Stimulated activated CD8-positive, alpha-beta memory T cell treated with anti-CD3 and anti-CD28 coated beads, Interleukin-4, amount 100 ng/mL, for 48 hours (primary cell): ENCODE results near the gene JAKMIP1.

Experiments
- DNase-seq: peaks from one replicate; pipeline ENCODE4 v3.0.0-alpha.2; 2020

JAKMIP1 gene

DNA sequence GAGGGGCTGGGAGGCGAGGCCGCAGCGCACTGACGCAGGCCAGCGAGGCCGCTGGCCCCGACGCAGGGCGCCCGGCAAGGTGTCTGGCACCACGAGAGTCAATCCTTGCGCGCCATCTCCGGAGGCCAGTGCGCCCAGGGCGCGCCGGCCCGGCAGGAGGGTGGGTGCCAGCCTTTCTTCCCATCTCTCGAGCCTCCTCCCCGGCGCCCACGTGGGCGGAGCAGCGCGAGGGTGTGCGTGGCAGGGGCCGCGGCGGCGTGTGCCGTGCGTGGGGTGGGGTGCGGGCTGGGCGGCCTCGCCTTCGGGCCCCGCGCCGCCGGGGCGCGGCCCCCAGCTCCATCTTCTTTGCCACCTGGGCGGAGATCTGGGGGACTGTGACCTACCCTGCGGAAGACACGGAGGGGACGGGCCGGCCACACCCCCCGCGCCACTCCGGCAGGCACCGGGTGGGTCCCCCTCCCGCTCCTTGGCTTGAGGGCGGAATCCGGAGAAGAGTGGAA lies 877 bp downstream of the JAKMIP1 start:
- DNase-seq: peak; percentile 54

DNA sequence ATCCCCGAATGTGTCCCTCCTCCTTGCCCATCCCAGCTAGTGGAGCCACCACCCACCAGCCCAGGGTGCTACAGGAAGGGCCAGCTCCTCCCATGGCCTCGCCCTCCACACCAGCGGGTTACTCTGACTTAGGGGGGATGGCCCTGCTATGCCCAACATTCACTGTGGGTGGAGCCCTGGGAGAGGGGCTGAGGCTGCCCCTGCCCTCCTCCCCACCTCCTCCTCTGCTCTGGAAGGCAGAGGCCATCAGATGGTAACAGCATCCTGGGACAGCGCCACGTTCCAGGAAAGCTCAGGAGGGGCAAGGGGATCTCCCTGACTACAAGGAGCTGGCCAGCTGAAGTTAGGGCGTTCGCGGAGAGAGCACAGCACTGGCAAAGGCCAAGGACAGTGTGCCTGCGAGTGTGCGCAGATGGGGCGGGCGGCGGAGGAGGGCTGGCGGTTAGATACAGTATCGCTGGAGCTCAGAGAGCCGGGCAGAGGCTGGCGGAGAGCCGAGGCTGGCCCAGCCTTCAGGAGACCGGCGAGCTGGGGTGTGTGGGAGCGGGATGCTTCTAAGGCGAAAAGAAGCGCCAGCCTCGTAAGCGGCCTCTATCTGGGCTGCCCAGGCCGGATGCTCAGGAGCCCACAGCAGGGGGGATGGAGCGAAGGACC lies 1.5 kb downstream of the JAKMIP1 start:
- peak; percentile 60 for DNase-seq

DNA sequence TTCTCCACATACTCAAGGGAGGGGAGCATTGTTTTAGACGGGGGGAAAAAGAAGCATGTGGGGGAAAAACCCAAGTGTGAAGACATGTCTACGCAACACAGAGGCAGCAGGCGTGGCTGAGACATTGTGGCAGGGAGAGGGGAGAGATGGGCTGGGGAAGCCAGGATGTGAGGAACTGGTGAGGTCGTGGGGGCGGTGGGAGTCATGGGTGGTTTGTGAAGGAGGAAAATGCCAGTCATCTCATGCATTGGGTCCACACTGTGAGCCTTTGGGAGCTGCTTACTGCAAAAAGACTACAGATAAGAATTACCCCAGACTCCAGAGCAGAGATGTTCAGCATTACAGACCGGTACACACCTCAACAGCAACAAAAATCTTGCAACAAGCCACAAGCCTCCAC lies 2.1 kb downstream of the JAKMIP1 start:
- peak; percentile 86 for DNase-seq

GRCh38 chr4:6197433-6198174 lies 2.7 kb downstream of the JAKMIP1 start:
- no peak for DNase-seq

DNA sequence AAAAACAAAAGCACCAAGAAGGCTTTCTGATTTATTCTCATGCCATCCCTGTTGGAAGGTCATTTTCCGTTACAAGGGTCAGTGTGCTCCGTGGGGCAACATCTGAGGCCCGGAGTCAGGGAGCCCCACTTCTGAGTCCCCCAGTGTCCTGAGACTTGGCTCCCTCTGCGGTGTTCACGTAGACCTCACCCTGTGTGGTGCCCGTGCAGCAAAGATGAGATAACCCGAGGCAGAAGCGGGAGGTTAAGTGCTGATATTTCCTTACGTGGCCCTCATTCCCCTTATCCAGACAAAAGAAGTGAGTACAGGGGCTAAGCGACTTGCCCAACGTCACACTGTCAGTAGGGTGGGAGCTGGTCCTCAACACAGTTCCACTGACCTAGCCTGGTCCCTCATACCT lies 3.5 kb downstream of the JAKMIP1 start:
- no peak for DNase-seq

- DNase-seq: no peak
Measured at GRCh38 chr4:6196324-6196723, 4.0 kb downstream of the JAKMIP1 start.

GRCh38 chr4:6195602-6196319 lies 4.6 kb downstream of the JAKMIP1 start:
- no peak for DNase-seq

- no peak for DNase-seq
Measured at GRCh38 chr4:6194458-6195195, 5.7 kb downstream of the JAKMIP1 start.

DNA sequence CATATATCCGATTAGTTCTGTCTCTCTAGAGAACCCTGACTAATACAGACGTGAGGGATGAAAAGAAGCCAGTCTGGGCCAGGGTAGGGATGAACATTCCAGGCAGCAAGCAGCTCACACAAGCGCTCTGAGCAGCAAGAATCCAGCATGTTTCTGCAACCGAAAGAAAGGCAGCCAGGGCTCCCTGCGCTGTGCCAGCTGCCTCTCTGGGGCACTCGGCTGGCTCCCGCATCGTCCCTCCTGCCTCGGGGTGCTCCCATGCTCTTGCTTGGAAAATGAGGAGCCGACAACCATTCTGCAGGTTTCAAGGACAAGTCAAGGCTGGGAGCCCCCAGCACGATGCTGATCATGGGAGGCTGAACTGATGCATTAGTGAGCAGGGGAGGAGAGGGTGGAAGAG lies 7.0 kb downstream of the JAKMIP1 start:
- DNase-seq: no peak

DNA sequence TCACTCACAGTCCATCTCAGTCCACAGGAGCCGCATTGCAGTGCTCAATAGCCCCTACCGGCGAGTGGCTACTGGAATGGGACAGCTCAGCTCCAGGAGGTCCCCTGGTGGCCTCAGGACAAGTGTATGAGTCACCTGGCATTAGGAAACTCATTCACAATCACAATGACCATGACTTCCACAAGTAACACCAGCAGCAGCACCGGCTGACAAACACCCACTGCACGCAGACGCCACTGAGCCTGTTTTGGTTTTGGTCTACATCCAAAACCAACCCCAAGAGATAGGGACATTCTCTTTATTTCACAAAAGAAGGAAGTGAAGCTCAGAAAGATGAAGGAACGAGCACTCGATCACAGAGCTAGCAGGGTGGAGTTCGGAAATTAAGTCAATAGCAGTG lies 8.1 kb downstream of the JAKMIP1 start:
- no peak for DNase-seq

- DNase-seq: no peak
Measured at GRCh38 chr4:6191448-6192130, 8.8 kb downstream of the JAKMIP1 start.

- no peak for DNase-seq
Measured at GRCh38 chr4:6190486-6190885, 9.9 kb downstream of the JAKMIP1 start.

- no peak for DNase-seq
Measured at GRCh38 chr4:6189511-6189910, 10.8 kb downstream of the JAKMIP1 start.

- no peak for DNase-seq
Measured at GRCh38 chr4:6188687-6189305, 11.6 kb downstream of the JAKMIP1 start.

GRCh38 chr4:6184169-6184568 lies 16.2 kb downstream of the JAKMIP1 start:
- DNase-seq: no peak

DNA sequence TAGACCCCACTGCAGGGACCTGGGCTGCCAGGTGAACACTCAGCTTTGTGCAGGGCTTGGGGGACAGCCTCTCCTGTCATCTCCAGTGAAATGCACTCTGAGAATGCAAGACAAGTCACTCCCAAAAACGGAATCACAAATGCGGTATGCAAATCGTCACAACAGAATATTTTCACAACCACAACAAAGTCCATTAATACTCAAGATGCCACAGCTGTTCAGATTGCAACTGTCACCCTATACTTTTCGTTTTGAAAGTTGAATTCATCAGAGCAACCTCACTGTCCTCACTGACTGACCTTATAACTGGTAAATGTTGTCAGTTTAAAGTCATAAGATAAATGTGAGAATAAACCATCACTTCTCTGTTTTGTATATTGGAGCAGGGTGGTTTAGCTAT lies 16.6 kb downstream of the JAKMIP1 start:
- no peak for DNase-seq

DNA sequence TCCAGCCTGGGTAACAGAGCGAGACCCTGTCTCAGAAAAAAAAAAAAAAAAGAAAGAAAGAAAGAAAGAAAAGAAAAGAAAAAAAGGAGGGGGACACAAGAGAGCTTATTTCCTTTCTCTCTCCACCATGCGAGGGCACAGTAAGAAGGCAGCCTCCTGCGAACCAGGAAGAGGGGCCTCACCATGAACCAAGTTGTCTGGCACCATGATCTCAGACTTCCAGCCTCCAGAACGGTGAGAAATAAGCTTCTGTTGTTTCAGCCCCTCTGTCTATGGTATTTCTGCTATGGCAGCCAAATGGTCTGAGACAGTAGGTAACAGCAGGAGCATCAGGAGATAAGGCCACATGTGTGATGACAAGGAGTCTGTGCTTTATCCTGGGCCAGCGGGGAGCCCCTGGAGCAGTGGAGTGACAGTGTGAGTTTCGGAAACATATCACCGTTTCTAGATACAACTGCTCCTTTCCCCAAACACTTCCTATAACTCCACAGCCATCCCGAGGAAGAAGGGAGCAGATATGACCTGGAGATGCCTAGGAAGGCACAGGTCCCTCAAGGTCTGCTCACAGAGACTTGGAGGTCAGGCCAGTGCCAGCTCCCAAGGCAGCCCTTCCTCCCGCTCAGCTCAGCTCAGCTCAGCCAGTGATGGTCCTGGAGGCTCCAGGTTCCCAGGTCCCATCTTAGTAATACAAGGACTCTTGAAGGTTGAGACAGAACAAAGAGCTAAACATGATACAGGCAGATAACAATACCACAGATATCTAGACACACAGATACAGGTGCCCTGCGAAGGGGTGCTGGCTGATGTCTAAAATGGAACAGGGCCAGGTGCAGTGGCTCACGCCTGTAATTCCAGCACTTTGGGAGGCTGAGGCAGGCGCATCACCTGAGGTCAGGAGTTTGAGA lies 17.7 kb downstream of the JAKMIP1 start:
- DNase-seq: no peak

GRCh38 chr4:6180841-6181631 lies 19.3 kb downstream of the JAKMIP1 start:
- peak; percentile 75 for DNase-seq

DNA sequence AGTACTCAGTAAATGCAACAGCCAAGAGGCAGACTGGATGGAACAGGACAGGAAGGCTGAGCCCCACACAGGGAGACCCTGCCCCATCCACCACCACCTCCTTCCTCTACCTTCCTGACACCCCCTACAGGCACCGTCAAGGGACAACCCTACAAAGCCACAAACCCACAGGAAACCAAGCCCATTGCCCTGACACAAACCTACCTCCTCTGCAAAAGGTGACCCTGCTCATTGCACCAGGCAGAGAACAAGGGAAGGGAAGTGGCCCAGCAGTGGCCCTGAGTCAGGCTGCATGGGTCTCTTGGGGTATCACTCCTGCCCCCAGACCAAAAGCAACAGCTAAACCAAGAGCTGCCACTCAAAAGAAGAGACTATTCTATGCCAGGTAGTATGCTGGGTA lies 21.0 kb downstream of the JAKMIP1 start:
- peak; percentile 50 for DNase-seq

- no peak for DNase-seq
Measured at GRCh38 chr4:6178757-6179156, 21.6 kb downstream of the JAKMIP1 start.
